SK-N-SH (cell line): ENCODE data around the gene EIF3A.

Experiments used
- CTCF ChIP-seq: fragments of 200-600 bp; sonication (generic); IDR thresholded peaks from 2 replicates; pipeline ENCODE4 v1.6.1; 2017; ENCODE audit warnings: antibody characterized with exemption, mild to moderate bottlenecking, moderate library complexity
- RAD21 ChIP-seq: IDR thresholded peaks from 2 replicates; pipeline ENCODE4 v1.6.1; 2012; ENCODE audit warnings: mild to moderate bottlenecking, low read length

DNA sequence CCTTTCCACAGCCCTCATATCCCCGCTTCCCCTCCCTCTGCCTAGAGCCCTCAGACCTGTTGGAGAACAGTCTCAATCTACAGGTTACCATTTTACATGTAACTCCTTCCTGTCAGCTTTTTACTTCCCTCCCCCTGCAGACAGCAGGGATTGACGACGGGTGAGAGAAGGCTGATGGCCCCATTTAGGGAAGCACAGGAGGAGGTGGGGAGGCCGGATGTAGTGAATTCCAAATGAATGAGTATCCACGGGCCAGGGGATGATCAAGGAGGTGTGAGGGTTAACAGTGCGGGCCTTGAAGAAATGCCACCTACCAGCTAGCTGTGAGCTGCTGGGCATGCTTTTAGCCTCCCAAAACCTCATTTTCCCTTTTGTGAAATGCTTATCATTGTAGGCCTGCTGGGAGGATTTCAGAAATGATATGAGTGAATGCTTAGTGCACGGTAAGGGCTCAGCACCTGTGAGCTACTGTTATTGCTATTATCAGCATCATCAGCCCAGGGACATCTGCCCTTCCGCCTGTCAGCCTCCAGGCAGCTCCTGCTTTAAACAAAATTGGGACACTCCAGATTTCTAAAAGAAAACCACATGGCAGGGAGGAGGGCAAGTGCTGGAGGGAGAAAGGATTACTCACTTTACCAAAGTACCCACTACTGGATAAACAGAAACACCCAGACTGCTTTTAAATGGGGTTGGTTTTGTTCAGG is 57.6 kb downstream of the EIF3A start:
- TF ChIP-seq CTCF (no peak), RAD21 (no peak; the same call in 1 of the 2 replicates)
